Endodermal cell (in vitro differentiated cells): ENCODE data around the gene RHOB. TPM values are rescaled to one million over a fixed set of nuclear protein-coding genes. Genes with fewer than 3 reads are reported as not detected.

ENCODE experiments used
- DNase-seq: peaks from one replicate; pipeline ENCODE4 v3.0.0-alpha.2; 2017
- H3K27ac ChIP-seq: 2 replicates; pipeline ENCODE4 v1.5.1; 2013; ENCODE audit warnings: mild to moderate bottlenecking, low read depth, low read length, moderate library complexity
- H3K27me3 ChIP-seq: 2 replicates; pipeline ENCODE4 v1.6.1; 2013; ENCODE audit warnings: mild to moderate bottlenecking, low read length, moderate library complexity; ENCODE audit not compliant: insufficient read depth, control insufficient read depth, poor library complexity, severe bottlenecking
- H3K36me3 ChIP-seq: 2 replicates; pipeline ENCODE4 v1.7.0; 2013; ENCODE audit warnings: mild to moderate bottlenecking, low read length, moderate library complexity; ENCODE audit not compliant: control insufficient read depth, insufficient read depth
- H3K4me1 ChIP-seq: one replicate; pipeline ENCODE4 v1.7.0; 2013; ENCODE audit warnings: low read length; ENCODE audit not compliant: control insufficient read depth, insufficient read depth
- H3K4me3 ChIP-seq: 2 replicates; pipeline ENCODE4 v1.5.1; 2013; ENCODE audit warnings: mild to moderate bottlenecking, low read length, moderate library complexity
- H3K9ac ChIP-seq: 2 replicates; pipeline ENCODE4 v1.6.1; 2013; ENCODE audit warnings: mild to moderate bottlenecking, low read length, moderate library complexity; ENCODE audit not compliant: poor library complexity, severe bottlenecking; ENCODE audit errors: extremely low read depth
- H3K9me3 ChIP-seq: 2 replicates; pipeline ENCODE4 v1.6.1; 2013; ENCODE audit warnings: mild to moderate bottlenecking, low read length, moderate library complexity; ENCODE audit not compliant: control insufficient read depth
- H3K27ac Mint-ChIP-seq: 2 replicates; pipeline ENCODE4 v1.8.0; 2020; ENCODE audit warnings: mixed read lengths
- H3K27me3 Mint-ChIP-seq: 2 replicates; pipeline ENCODE4 v1.8.0; 2021; ENCODE audit warnings: mild to moderate bottlenecking, mixed read lengths; ENCODE audit not compliant: insufficient read depth
- H3K36me3 Mint-ChIP-seq: 2 replicates; pipeline ENCODE4 v1.8.0; 2020; ENCODE audit warnings: low read depth, mixed read lengths
- H3K4me1 Mint-ChIP-seq: 2 replicates; pipeline ENCODE4 v1.8.0; 2020; ENCODE audit warnings: mixed read lengths
- H3K4me3 Mint-ChIP-seq: 2 replicates; pipeline ENCODE4 v1.8.0; 2020; ENCODE audit warnings: mild to moderate bottlenecking, moderate library complexity, mixed read lengths
- H3K9me3 Mint-ChIP-seq: 2 replicates; pipeline ENCODE4 v1.8.0; 2020; ENCODE audit warnings: mild to moderate bottlenecking, mixed read lengths
- CTCF ChIP-seq: fragments of 200-600 bp; sonication (generic); conservative IDR thresholded peaks from 2 replicates; pipeline ENCODE4 v1.5.0; 2021; ENCODE audit warnings: antibody characterized with exemption, mild to moderate bottlenecking
- WGBS, 2 experiments: methylation state at CpG; one replicate each; pipeline versions ENCODE4 v1.1.5 to v1.1.7; 2013; ENCODE audit warnings: missing lambda C conversion rate in 2 of 2, mixed read lengths in 1 of 2; ENCODE audit not compliant: insufficient coverage in 1 of 2, insufficient read length in 1 of 2; 5-methylcytosine and 5-hydroxymethylcytosine counted together
- total RNA-seq, 2 donors: library from RNA; stranded (reverse); fragmentation: NEBNext Ultra II Directional in 1 of 2; extraction: Animal tissue kit (Norgen Biotek cat#: 25700) in 1 of 2; gene quantifications; 2 replicates in 1 of 2; 3 replicates in 1 of 2; pipeline ENCODE4 v1.2.1, GENCODE V29; 2021

Gene RHOB
- total RNA-seq, 2 donors from 2014 or later, result 25.6 to 47.0 TPM

GRCh38 chr2:20484810-20485611 is 38.1 kb downstream of the RHOB start:
- peaks cover 13% of the 10 kb centered on the region for H3K4me1 Mint-ChIP-seq
- Histone ChIP-seq H3K27me3 (no peaks in the 10 kb centered on the region), H3K4me1 (peaks cover 4% of the 10 kb centered on the region), H3K4me3 (no peak overlapping the region), H3K36me3 (no peaks in the 10 kb centered on the region), H3K9me3 (no peaks in the 10 kb centered on the region), H3K27ac (no peak overlapping the region), H3K9ac (no peak overlapping the region)
- H3K27me3 Mint-ChIP-seq, result peaks cover 24% of the 10 kb centered on the region
- no peaks in the 10 kb centered on the region for H3K9me3 Mint-ChIP-seq
- no peak overlapping the region for H3K27ac Mint-ChIP-seq
- H3K4me3 Mint-ChIP-seq, result no peak overlapping the region
- no peaks in the 10 kb centered on the region for H3K36me3 Mint-ChIP-seq
- TF ChIP-seq CTCF, result no peak
- 90 to 93% methylated on average over 7 to 8 of the region's 8 CpGs for WGBS, 2 experiments
- DNase-seq, result peak; percentile 29

- TF ChIP-seq CTCF, result no peak
- no peak overlapping the region for H3K27ac Mint-ChIP-seq
- no peaks in the 10 kb centered on the region for H3K36me3 ChIP-seq
- H3K4me3 ChIP-seq, result no peak overlapping the region
- no peaks in the 10 kb centered on the region for H3K27me3 ChIP-seq
- H3K4me3 Mint-ChIP-seq, result no peak overlapping the region
- H3K4me1 Mint-ChIP-seq, result peaks cover 13% of the 10 kb centered on the region
- H3K4me1 ChIP-seq, result peaks cover 4% of the 10 kb centered on the region
- H3K27ac ChIP-seq, result no peak overlapping the region
- H3K27me3 Mint-ChIP-seq, result peaks cover 24% of the 10 kb centered on the region
- DNase-seq, result no peak
- no peaks in the 10 kb centered on the region for H3K36me3 Mint-ChIP-seq
- no peaks in the 10 kb centered on the region for H3K9me3 Mint-ChIP-seq
- H3K9me3 ChIP-seq, result no peaks in the 10 kb centered on the region
- 85 to 86% methylated on average over 7 of the region's 7 CpGs for WGBS, 2 experiments
- no peak overlapping the region for H3K9ac ChIP-seq
These were observed 38.9 kb downstream of the RHOB start for GRCh38 chr2:20485612-20486388.

GRCh38 chr2:20486571-20486970 is 39.7 kb downstream of the RHOB start:
- Mint-ChIP-seq H3K27ac (no peak overlapping the region), H3K36me3 (no peaks in the 10 kb centered on the region), H3K9me3 (no peaks in the 10 kb centered on the region), H3K27me3 (peaks cover 24% of the 10 kb centered on the region), H3K4me1 (peaks cover 13% of the 10 kb centered on the region), H3K4me3 (no peak overlapping the region)
- Histone ChIP-seq H3K27ac (peak overlapping the region; percentile 86), H3K4me3 (no peak overlapping the region), H3K9ac (no peak overlapping the region), H3K36me3 (no peaks in the 10 kb centered on the region), H3K9me3 (no peaks in the 10 kb centered on the region), H3K4me1 (peaks cover 4% of the 10 kb centered on the region), H3K27me3 (no peaks in the 10 kb centered on the region)
- no peak for TF ChIP-seq CTCF
- 90 to 95% methylated on average over 2 to 3 of the region's 3 CpGs for WGBS, 2 experiments
- peak; percentile 25 for DNase-seq
